T-helper 1 cell (primary cell): Measurements from ENCODE around the gene MIER2.
"Not testable (repeated sequence)": the region's sequence is repeated elsewhere in the genome, so short reads cannot be mapped to it uniquely, and the experiment has no call there.

Experiments used
- DNase-seq, 5 donors: peaks; one replicate each; pipeline ENCODE4 v3.0.0-alpha.2; 2012 to 2020

Gene MIER2

DNA sequence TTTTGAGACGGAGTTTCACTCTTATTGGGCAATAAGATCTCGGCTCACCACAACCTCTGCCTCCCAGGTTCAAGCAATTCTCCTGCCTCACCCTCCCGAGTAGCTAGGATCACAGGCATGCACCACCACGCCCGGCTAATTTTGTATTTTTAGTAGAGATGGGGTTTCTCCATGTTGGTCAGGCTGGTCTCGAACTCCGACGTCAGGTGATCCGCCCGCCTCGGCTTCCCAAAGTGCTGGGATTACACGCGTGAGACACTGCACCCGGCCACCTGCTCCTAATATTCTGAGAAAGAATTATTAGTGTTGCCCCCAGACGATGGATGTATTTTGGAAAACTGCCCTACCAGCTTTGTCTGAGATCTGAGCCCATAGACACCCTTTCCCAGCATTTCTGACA is 10.9 kb upstream of the MIER2 start:
- not testable (repeated sequence) for DNase-seq

DNA sequence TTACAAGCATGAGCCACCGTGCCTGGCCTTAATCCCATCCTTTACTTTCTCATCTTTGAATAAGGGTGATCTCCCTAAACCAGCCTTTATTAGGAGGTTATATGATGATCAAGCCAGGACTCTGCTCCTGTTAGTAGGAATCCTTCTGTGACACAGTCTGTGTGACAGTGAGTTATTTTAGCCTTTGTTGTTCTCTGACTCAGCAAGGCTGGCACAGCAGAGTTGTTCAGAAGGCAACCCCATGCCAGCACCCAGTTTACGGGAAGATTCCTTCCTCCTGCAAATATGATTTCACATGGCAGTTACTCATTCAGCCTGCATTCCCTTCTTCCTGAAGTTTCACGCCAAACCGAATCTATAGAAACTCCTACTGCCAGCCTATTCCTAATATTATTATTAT is 10.5 kb upstream of the MIER2 start:
- DNase-seq, result no peak

DNA sequence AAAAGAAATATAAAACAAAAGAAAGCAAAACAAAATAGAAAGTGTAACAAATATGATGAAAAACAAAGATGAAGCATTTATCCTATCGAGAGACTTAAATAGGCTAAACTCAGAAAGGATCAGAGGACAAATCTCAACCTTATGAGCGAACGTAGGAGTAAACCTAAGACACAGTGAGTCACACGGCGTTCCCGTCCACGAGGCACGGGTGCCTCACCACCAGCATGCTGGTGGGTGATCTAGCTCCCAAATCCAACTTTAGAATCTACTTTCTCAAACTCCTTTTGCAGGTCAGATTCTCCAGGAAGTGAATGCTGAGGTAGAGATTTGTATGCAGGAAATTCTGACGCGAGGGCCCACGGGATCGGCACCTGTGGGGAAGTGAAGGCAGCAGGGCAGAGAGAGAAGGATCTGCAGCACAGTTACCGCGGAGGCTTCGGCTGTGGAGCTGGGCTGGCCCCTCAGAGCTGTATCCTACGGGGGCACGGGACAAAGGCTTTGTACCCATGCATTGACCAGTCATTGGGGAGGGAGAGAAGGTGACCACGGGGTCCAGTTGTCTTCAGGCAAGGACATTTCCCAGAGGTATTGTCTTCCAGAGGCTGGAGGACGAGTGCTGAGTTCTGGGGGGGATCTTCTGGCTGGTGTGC is 7.5 kb upstream of the MIER2 start:
- DNase-seq, result no peak

DNA sequence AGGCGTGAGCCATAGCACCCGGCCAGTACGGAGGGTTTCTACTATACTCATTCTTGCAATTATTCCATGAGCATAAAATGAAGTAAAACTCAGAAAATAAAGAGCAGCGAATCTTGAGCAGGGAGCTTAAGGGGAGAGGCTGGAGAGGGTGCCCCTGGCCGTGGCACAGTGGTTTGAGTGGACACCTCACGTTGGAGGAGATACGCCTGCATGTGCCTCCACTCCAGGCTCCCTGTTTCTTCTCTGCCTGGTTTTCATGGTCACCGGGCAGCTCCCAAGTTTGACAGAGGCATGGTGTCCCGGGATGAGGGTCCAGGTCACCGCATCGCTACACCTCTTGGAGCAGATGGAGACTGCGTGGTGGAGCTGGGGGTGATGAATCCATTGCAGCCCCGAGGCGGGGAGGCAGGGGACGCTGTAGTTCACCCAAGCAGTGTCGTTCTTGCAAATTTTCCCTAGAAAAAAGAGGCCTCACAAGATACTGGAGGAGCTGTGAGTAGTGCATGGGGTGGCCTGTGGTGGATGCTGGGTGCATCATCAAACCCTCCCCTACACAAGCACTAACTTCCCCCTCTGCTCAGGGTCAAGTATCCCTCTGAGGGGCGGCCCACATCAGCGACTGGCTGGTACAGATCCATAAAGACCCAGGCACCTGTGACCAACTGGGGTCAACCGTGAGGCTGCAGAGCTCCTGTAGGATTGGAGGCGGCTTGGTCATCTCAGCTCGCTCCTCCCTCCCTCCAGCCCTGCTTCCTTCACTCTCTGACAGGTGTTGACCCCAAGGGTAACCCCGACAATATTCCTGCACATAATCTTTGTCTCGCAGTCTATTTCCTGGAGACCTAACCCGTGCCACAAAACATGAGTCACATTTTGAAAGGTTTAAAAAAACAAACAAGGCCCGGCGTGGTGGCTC is 3.6 kb upstream of the MIER2 start:
- DNase-seq, result no peak

DNA sequence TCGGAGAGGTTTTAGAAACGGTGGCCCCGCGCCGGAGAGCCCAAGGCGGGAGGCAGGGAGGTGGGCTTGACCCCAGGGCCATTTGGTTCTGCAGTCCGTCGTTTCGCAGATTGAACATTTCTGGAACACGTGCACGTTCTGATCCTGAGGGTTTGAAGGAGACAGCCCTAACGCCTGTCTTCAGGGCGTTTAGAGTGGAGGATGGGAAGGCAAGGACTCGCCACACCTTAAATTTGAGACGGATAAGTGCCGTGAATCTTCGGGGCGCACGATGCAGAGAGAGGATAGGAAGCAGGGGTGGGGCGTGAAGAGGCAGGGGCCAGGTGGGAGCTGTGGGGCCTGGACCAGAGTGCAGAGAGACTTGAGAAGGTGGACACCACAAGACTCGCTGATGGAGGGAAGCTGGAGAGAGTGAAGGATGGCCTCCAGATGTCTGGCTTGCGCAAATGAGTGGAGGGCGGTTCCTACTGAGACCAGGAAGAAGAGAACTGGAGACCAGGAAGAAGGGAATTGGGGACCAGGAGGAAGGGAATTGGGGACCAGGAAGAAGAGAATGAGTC is 804 bp upstream of the MIER2 start:
- DNase-seq, result no peak

DNA sequence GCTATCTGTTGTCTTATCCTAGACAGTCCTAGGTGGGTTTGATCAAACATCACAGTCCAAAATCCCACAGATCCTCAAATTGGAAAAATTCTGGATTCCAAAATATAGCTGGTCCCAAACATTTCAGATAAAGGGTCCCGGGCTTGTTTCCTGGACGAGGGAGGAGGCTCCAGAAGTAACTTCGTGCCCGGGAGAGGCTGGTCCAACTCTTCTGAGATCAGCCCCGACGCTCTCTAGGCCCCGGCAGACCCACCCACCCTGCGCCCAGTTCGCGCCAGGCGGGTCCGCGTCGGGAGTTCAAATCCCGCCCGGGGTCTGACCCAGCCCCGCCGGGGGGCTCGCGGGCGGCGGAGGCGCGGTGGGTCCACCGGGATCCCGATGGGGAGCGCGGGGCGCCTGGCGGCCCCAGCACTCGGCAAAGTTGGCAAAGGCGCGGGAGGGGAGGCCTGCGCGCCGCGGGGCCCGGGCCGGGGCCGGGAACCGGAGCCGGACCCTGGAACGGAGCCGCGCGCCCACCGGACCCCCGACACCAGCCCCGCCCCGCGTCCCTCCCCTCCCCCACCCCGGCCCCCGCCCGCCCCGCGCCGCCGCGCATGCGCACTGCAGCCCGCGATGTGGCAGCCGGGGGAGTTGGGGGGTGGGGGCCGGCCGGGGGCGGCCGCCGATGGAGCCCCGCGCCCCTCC is 513 bp downstream of the MIER2 start:
- DNase-seq, result peak in 3 of 5 donors; percentile 23 to 60 (median 30)

DNA sequence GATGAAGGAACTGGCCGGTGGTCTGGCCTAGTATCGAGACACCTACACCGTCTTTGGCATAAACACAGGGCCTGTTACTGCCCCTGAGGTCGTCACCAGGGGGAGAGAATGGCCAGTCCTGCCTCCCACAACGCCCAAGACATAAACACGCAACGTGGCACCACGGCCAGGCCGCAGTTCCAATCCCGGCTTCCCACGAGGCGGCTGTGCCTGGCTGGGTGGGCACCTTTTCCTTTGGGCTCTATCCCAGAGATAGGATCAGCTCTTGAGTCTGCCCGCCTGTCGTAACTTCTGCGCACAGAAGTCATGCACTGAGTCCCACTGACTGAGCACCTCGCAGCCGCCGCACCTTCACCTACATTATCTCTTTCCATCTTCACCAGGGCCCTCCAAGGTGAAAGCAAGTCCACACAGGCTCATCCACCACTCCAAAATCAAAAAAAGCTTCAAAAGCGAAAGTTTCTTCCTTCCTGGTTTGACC is 1.1 kb downstream of the MIER2 start:
- no peak for DNase-seq

DNA sequence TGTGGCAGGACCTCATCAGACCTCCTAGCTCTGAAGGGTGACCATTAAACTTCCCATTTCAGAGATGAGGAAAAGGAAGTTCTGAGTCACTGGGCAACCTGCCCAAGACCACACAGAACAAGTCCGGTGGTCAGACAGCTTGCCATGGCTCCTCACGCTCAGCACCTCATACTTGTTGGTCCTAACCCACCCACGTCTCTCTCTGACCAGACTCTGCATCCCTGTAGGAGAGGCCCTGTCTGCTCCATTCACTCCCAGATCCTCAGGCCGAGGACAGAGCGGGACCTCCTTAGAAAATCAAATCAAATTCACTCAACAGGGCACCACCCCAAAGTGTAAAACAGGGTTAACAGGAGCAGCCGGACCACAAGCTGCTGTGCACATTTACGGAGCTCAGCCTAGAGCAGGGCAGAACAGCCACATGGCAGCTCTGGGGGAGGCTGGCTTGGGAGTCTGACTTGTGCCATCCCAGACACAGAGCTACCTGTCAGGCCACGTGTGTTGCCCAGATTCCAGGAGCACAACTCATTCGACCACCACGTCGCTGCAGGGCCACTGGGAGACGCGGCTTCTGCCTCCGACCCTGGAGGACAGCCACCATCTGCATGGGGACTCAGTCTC is 1.7 kb downstream of the MIER2 start:
- DNase-seq, result no peak

DNA sequence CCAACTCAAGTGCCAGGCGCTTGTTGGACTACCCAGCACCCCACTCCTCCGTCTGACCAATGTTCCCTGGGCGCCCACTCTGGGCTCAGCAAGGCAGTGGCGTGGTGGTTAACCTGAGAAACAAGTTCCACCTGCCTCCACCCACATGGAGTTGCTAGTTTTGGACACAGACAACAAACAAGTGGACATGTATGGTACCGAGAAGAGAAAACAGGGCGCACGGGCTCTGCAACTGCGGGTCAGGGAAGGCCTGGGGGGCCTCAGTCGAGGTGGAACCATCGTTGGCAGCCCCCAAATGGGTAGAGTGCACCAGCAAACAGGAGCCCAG is 2.5 kb downstream of the MIER2 start:
- DNase-seq, result no peak

DNA sequence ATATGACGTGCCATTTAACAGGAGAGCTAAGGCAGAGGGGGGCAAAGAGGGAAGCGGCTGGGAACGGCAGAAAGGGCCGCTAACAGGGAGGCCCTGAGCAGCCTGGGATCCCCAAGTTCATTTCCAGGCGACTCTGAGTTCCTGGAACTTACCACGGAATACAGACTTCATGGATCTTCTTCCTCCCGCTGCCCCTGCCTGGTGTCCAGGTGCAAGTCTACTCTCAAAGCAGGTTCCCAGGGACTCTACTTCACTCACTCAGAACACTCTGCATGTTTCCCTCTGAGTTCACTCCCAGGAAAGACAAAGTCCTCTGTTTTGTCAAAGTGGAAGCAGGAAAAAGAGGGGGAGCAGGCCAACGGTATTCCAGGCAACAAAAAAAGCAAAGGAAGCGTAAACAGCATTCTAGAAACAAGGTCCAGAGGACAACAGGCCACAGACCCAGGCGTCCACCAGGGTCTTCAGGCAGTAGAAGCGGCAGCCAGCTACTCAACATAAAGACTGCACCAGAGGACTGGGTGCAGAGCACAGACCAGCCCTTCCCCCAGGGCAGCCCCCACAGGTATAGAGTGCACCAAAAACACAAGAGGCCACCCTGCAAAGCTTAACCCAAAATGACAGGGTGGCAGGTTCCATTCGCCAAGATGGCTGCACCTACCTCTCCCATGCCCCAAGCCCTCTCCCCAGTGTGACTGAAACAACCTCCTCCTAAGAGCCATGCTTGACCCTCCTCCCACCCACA is 3.0 kb downstream of the MIER2 start:
- DNase-seq, result no peak

DNA sequence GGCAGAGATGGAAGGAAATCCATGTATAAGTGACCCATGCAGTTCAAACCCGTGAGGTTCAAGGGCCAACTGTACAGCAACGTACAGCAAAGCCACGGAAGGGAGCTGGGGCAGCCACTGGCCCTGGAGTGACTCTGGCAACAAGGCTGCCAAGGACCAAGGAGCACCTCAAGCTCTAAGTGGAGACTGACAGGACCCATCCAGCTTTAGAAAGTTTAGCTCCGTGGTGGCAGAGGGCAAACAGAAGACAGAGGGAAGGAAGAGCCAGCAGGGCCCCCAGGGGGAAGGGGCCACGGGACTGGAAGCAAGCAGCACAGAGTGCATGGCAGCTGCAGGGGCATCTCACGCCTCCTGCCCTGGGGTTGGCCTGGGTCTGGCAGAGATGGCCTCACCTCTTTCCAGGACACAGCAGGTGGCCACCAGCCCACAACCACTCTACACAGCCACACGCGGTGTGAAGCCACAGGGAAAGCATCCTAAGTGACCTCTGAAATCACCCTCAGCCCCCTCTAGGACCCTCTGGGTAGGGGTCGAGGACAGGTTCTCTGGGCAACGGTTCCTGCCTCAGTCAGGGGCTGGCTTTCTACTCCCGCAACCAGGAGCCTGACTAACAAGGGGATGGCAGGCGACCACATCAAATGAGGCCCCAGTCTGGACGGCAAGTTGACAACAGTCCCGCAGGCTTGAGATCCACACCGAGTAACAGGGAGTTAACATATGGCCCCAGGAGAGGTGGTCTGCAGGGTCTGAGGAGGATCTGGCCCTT is 3.8 kb downstream of the MIER2 start:
- no peak for DNase-seq

DNA sequence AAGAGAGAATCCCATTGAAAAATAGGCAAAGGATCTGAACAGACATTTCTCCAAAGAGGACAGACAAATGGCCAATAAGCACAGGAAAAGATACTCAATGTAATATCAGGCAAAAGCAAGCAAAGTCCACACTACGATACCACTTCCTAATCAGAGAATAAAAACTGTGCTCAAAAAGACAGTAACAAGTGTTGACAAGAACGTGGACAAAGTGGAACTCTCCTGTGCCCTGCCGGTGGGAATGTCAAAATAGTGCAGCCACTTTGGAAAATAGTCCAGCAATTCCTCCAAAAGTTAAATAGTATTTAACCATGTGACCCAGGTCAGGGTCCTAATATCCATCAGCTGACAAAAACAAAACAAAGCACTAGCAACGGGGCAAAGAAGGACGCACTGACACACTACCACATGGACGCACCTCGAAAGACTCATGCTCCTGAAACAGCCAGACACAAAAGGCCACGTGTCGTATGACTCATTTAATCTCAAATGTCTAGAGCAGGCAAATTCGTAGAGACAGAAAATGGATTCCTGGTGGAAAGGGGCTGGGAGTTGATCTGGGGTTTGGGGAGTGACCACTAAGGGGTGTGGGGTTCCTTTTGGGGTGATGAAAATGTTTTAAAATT is 5.2 kb downstream of the MIER2 start:
- no peak for DNase-seq

DNA sequence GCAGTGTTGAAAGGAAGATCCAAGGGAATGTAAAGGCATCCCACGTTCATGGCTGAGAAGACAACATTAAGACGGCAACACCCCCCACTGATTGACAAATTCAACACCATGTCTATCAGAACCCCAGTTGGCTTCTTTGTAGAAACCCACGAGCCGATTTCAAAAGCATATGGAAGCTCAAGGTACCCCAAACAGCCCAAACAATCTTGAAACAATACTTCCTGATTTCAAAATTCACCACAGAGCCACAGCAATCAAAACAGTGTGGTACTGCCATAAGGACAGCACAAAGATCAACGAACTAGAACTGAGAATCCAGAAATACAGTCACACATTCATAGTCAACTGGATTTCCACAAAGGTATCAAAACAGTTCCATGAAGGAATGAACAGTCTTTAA is 6.2 kb downstream of the MIER2 start:
- DNase-seq, result no peak

DNA sequence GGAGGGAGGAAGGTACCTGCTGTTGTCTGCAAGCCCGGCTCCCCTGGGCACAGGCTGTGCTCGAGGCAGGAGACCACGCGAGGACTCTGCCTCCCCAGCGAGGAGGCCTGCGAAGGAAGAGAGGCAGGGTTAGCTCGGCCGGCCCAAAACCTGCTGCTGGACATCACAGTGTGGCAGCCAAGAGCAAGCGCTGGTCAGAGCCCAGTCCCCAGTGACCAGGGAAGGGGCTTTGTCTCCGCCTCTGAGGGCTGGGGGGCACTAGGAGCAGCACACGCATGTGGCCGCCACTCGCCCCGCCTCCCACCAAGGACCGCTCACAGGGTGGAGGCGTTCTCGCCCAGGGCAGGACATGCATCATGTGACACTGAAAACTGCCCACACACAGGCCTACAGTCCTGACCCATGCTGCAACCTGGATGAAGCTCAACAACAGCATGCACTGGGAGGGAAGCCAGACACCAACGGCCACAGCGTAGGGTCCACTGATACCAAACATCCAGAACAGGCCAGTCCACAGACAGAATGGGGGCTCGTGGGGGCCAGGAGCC is 8.5 kb downstream of the MIER2 start:
- no peak for DNase-seq

DNA sequence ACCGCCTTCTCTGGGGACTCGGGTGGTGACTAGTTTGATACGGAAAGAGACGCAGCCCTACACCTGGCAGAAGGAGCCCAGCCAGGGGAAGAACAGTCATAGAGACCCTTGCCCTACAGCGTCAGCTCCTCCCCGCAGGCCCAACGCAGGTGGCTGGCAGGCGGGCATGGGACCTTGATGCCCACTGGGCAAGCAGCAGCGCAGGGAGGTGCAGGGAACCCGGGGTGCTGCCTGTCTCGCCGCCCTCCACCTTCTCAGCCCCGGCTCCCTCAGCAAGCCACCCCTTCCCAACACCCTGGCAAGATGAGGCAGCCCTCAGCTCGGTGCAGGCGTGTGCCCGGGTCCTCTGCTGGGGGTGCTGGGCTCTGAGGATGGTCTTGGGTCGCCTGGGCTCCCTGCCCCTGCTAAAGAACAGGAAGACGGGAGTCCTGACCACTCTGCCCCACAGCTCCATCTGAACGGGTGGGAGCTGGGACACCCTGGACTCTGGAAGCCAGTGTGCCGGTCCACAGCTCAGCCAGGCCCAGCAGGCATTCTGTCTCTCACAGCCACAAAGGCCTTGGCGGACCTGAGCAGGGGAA is 9.0 kb downstream of the MIER2 start:
- no peak for DNase-seq

DNA sequence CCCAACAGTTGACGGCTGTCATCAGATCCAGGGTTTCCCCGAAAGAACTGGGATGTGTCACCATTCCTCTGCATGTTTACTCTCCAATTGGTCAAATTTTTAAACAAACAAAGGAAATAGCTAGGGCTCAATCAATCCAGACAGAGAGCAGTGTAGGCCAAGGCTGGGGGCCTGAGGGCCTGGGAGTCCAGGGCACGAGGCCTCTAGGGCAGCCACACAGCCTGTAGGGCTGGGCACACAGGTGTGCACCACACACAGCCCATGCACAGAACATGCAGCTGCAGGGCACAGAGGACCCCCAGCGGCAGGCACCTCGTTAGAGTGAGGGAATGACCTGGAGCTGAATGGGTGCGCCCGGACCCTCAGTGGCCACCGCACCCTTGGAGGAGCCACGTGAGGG is 9.5 kb downstream of the MIER2 start:
- no peak for DNase-seq

DNA sequence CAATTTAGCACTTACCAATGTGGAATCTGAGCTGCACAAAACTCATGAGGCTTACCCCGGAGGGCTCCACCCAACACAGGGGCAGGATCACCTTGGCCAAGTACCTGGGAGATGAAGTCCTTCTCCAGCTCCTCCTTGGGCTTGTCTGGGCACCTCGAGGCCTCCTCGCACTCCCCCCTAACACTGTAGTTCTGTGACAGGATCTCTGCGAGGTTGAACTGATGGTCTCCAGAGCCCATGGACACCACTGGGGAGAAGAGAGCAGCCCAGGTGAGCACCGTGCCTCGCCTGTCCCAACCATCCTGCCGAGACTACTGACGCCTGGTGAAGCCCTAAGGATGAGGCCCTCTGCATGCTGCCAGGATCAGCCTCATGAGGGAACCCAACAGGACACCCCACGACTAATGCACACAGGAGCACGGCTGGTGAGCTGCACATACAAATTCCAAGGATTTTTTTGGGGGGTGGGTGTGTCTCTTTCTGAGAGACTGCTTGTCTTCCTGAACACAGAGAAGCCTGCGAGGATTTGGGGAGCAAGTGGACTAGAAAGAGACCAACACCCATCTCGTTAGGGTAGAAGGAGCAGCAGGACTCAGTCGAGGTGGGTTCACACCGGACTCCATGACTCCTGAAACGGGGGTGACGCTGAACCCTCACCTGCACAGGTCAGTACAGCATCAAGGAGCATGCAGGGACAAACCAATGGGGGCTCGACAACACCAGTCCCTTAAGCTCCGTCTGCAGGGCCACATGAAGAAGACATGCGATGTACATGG is 10.1 kb downstream of the MIER2 start:
- DNase-seq, result no peak

DNA sequence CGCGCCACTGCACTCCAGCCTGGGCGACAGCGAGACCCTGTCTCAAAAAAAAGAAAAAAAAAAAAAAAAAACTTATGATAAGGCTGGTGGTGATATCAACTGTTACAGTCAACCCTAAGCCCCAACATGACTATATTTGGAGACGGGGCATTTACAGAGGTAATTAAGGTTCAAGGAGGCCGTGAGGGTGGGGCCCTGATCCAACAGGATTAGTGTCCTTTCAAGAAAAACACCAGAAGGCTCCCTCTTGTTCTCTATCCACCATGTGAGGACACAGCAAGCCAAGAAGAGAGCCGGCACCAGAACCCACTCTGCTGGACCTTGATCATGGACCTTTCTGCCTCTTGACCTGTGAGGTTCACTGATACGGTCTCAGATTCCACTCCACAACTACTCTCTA is 14.1 kb downstream of the MIER2 start:
- no peak for DNase-seq

DNA sequence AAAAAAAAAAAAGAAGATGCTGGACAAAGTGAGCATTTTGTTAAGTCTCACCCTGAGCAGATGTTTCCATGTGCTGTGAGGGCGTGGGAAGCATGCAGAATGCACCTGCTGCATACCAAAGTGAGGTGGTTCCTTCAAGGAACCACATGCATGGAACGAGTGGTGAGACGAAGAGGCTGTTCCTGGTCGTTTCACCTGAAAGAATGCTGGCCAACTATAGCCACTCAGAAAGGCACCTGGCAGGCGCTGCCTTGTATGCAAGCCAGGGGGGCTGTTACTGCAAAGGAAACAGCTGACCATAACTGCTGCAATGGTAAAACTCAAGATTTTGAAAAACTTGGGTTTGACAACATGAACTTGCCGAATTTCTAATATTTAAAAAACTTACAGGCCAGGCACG is 14.7 kb downstream of the MIER2 start:
- no peak for DNase-seq
